Glomerular endothelial cell (primary cell): ENCODE data around the gene DNAJB5. TPM values are rescaled to one million over a fixed set of nuclear protein-coding genes. Genes with fewer than 3 reads are reported as not detected.

Experiments used
- DNase-seq: peaks from one replicate; pipeline ENCODE4 v3.0.0-alpha.2; 2011; ENCODE audit warnings: low read depth, low spot score; ENCODE audit errors: extremely low read depth
- total RNA-seq: library from RNA; depleted of rRNA; stranded (reverse); fragments of >200 nt; gene quantifications from 2 replicates; pipeline ENCODE4 v1.2.3, GENCODE V29; 2015

The DNAJB5 gene
- total RNA-seq, 1 donor from 2014 or later = 14.1 TPM

DNA sequence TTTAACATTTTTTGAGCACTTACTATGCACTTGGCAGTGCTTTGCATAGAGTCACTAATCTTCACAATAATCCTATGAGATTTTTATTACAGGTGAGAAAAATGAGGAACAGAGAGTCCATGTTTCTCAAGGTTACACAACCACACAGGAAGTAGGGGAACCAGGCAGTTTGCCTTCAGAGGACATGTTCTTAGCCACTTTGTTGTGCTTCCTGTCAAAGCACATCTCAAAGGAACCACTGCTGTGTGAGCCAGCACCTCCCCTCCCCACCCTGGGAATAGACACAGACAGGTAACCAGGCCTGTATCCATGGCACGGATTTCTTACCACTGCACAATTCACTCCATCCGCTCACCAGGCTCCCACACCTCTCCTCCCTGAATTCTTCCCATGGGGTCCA, 6.3 kb upstream of the DNAJB5 start:
- no peak for DNase-seq

DNA sequence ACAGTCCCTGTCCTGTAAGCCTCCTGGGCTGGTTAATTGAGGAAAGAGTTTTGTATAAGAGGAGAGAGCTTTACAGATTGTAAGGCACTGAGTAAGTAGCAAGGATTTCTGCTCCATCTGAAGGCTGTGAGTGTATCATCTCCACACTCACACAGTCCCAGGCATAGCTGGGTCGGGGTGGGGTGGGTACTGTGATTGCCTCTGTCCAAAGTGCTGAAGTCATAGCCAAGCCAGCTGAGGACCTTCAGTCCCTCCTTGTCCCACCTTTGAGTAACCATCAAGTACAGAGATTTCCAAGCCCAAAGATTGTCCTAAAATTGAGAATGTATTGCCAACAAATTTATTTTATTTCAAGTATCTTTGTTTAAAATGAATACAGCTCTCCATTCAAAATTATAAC, 5.5 kb upstream of the DNAJB5 start:
- DNase-seq = no peak

DNA sequence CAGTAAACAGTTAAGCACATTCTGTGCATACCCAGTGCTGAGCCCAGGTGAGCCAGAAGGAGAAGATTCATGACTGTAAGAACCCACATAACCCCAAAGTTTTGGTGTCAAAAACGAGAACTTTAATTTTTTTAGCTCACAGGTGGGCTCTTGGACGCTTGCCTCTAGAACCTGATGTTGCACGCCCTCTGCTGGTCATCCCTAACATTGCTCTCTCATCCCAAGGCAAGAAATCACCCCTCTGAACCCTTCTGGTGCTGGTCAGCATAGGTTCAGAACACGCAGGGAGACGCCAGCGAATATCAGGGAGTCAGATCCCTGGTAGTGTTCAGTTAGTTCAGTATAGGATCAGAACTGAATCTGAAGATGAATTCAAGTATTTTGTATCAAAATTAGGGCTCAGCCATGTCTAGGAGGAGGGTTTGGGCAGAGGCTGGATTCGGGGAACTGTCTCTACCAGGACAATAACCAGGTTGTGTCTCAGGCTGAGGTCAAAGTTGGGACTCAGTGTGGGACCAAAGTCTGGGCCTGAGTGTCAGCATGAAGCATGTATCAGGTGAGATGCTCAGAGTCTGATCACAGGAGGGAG, 4.1 kb upstream of the DNAJB5 start:
- DNase-seq = no peak

DNA sequence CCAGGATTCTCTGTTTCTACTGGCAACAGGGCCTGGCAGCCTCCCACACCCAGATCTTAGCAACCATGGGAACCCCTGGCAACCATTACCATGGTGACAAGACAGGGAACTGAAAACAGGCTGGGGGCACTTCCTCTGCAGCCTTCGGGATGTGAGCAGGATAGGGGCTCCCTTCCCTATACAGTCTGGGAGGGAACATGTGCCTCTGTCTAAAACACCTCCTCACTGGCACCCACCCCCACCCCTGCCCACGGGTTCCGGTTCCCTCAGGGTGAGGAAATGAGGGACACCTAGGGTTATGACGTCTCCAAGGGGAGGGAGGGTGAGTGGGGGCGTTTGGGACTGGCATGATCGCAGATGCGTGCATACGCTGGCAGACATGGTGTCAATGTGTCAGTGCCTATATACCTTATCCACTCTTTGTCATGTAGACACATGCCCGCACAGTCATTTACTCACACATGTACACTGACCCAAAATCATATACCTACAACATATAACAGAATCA, 3.0 kb upstream of the DNAJB5 start:
- no peak for DNase-seq

DNA sequence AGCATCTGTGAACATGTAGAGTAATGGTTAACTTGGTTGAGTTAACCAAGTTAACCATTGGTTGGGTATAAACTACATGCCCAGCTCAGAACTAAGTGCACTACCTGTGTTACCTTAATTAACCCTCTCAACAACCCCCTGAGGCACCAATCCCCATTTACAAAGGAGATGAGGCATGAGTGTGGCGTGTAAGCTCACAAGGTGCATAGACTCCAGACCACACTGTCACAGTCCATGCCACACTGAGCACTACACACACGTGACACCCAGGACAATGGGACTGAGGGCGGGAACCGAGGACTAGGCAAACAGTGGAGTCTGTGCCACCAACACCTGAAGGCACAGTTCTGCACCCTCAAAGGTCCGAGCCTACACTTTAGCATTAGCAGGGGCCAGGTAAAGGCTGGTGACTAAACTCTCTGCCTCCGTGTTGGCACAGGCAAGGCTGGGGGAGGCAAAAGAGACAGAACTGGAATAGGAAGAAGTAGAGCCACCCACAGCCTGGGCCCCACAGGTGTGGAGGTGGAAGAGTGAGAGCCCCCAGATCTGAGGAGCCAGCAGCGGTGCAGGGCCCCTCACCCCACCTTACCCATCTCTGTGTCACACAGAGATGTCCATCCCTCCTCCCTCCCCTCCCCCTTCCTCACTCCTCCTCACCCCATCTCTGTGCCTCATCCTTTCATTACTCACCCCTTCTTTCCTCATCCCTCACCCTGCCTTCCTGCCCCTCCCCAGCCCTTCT, 2.2 kb upstream of the DNAJB5 start:
- no peak for DNase-seq

DNA sequence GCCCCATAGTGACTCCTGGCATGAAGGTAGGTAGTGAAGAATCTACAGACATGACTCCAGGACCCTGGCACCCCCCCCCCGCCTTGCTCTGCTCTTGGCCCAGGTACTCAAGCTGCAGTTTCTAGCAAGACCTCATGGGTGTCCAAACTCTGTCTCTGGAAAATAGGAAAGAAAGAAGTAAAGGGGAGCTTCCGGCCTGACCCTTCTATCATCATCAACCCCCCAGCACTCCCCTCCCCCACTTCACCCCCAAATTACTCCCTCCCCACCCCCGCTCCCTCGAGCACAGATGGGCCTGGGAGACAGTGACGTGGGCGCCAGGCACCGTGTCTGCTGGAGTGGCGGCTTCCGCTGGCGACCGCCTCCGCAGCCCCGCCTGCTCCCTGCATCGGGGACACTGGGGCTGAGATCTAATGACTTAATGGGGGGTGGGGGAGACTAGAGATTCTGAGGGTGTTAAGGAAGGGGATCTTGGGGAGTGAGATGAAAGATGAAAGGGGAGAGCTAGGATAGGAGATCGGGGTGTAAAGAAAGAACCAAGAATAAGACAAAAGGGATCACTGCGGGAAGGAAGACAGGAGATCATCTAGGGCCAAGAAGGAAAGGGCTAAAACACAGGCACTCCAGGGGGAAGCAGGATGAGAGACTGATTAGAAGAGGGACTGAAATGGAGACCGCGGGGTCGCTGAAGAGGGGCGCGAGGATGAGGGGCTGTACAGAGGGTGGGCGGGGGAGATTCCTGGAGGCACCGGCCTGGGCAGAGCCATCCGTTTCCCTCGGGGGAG, 1.1 kb upstream of the DNAJB5 start:
- no peak for DNase-seq

DNA sequence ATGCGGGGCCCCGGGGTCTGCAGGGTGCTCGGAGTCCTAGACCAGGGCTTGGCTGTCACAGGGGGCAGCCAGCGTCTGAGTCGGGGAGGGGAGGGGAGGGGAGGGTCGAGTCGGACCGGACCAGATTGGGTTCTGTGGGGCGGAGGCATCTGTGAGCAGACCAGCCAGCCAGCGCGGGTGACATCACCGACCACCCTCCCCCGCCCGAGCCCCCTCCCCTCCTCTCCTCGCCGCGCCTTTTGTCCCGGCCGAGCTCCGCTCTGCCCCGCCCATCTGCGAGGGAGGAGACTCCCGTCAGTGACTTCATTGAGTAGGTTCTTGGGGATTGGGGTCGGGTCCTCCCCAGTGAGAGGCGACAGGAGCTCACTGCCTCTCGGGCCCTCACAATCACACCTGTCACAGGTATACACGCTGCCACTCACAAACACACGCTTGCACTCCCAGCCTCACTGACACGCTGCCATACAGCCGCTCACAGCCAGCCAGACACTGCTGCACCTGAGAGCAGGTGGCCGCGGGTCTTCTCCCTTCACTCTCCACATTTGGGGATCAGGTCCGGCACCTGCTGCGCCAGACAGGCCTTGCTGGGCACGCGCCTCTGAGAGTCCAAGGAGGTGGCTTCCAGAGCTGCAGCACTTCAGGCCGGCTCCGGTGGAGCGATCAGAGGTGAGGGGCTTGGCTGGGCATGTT, 546 bp downstream of the DNAJB5 start:
- no peak for DNase-seq

DNA sequence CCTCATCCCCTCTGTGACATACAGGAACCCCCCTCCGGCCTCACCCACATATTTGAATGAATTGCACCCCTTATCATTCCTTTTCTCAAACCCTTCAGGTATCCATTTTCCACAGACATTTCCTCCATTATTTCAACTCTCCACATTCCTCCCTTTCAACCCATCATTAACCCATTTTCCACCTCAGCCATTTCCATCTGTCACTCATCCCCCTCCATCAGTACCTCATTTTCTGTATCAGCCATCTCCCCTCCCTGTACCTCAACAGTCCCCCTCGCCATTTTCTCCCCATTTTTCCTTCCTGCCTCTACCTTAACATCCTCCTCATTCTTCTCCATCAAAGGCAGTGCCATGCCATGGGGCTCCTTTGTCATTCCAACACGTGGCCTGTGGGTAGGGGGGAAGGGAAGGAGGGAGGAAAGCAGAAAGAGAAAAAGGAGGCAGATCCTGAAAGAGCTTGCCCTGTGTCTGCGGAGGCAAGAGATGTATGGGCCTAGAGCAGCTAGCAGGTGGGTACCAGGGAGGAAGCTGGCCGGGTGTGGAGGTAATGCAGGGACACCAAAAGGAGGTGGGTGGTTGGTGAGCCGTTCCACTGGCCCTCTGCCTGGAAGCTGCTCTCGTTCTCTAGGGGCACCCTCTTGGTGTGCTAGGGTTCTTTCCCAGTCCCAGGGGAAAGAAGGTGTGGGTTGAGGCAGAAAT, 1.5 kb downstream of the DNAJB5 start:
- no peak for DNase-seq

DNA sequence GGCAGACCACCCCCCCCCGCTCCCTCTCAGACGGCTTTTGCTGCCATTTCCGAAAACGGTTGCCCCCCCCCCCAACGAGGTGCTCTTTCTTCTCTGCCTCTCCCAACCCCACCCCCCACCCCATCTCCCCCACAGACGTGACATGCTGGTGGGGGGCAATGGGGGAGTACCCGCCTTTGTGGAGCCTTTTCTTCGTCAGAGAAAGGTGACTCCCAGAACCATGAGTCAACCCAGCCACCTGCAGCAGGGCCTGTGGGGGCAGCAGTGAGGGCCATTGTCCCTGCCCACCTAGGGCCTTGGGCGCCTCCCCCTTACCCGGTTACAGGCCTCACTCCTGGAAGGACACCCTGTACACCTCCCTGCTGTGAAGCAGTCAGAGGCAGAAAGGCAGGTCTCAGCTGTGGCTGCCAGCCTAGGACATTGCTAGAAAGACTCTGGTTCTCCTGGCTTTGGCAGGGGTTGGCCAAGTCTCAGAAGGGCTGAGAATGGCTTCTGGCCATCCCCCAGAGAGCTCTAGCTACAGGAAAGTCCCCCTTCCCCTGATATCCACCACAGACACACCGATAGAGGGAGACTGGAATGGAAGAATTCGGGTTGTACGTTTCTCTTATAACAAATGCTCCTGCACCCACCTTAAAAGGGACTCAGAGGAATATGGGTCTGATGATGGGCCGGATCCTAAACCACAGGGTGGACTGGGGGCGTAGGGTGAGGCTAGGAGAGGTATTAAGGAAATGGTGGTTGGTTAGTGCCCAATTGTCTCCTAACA, 2.2 kb downstream of the DNAJB5 start:
- DNase-seq = no peak

DNA sequence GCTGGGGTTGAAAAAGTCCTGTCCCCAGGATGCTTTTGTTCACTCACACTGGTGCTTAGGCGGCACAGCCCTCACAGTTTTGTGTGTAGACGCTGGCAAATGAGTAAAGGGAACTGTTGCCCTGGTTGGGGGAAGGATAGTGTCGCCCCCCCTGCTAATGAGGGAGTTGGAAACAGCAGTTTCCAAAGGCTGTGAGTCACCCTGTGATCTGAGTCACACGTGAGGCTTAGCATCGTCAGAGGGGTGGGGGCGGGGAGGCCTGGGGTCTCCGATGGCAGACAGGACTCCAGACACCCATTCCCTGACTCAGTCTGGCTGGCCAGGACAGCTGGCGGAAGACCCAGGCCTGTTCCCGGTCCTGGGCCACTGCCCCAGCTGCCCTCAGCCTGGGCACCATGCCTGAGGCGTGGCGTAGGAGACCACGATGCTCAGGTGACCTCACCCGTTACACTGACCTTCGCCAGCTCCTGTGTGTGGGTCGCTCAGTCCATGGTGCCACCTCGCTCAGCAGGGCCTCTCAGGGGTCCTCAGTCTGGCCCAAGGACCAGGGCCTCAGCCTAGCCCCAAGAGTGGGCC, 2.9 kb downstream of the DNAJB5 start:
- no peak for DNase-seq

DNA sequence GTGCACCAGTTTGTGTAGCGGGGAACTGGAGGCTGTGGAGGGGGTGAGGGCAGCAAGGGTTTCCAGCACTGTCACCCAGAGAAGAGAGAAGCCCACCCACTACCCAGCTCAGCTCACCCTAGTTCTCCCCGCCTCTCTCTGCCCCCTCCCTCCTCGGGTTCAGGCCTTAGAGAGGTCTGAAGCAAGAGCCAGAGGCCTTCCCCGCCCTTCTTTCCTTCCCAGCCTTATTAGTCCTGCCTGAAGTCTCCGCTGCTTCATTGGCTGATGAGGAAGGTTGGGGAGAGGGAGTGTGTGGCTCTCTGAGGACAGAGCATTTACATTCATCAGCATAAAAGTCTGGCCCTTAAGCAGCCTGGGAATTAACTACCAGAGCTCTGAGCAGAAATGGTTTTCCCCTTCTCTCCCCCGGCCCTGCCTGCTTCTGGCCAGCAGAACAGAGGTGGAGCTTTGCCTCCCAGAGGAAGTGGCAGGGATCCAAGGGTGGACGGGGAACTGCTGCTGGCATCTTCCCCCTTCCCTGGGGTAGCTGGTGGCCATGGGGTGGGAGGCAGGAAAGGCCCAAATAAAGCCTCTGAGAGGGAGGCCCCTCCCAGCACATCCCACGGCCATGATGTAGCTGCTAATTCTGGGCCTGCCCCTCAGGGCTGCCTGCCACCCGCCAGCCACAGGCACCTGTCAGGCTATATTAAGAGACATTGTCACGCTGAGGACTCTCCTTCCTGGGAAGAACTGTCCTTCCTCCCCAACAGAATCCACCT, 4.1 kb downstream of the DNAJB5 start:
- no peak for DNase-seq

DNA sequence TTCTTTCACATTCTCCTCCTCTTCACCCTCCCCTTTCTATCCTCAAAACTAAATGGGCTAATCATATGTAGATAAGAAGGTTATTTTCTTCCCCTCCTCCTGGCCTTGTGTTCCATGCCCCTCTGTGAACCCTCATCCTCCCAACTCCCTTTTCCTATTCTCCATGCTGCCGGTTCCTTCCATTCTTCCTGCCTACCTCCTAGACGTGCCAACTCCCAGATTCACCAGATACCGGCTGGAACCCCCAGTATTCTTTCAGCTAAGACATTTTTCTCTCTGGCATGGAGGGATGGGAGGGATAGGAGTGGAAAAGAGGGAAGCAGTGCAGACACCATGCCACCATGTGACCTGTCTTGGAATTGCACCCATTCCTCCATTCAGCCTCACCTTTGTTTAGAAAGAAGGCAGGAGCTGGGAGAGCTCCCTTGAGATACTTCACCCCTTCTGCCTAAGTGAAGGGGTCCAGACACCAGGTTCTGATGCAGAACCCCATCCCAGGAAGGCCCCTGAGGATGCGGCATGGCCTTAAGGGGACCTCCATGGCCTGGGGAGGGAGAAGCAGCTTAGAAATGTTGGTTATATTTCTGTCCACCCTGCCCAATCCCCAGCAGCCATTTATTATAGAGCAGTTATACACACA, 4.8 kb downstream of the DNAJB5 start:
- no peak for DNase-seq

DNA sequence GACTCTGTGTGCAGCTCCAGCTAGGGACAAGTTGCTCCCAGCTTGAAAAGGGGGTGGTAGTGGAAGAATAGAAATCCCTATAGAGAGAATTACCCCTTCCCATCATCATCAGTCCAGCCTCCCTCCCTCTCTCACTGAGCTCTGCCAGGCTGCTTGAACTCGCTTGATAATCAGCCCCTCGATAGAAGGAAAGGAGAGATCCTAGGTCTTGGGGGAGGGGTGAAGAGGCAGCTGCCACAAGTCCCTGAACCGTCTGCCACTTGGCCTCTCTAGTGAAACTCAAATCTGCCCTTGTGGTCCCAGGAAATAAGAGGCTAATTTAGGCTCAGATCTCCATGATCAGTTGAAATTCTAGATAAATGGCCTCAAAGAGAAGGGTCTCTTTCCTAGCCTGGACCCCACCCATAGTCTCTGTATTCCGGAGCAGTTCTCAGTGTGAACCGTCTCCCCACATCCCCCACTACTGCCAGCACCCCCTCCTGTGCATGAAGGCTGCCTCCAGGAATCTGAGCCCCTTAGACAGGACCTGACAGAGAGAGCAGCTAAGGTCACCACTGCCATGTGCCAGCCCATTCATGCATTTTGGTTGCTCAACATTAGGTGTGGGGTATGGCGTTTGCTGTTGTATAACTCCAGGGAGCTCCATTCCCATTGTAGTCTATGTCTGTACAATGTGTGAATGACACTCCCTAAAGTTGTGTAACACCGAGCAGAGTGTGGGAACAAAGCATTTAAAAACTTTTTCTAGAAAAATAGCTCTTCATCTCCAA, 5.5 kb downstream of the DNAJB5 start:
- DNase-seq = no peak

DNA sequence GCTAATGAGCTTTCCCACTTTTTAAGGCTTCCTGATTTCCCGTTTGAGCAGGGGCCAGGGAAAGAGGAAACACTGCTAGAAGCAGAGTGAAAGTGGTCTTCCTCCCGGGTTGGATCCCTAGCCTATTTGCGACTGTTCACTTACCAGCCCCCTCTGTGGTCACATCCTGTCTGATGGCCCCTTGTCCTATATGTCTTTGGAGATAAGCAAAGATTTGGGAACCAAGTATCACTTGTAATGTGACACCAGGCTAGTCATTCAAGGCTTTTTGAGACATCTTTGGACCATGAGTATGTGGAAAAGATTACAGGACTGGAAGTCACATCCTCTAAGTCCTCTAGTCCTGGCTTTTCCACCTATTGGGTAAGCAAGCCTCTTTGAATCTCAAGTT, 6.1 kb downstream of the DNAJB5 start:
- no peak for DNase-seq

DNA sequence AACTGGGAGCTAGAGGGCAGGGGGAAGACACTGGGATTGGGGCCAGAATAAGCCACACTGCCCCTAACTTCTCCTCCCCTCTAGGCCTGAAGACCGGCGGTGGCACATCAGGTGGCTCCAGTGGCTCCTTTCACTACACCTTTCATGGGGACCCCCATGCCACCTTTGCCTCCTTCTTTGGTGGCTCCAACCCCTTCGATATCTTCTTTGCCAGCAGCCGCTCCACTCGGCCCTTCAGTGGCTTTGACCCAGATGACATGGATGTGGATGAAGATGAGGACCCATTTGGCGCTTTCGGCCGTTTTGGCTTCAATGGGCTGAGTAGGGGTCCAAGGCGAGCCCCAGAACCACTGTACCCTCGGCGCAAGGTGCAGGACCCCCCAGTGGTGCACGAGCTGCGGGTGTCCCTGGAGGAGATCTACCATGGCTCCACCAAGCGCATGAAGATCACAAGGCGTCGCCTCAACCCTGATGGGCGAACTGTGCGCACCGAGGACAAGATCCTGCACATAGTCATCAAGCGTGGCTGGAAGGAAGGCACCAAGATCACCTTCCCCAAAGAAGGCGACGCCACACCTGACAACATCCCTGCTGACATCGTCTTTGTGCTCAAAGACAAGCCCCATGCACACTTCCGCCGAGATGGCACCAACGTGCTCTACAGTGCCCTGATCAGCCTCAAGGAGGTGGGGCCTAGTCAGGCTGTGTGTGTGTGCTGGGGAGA, 6.8 kb downstream of the DNAJB5 start:
- DNase-seq = no peak

DNA sequence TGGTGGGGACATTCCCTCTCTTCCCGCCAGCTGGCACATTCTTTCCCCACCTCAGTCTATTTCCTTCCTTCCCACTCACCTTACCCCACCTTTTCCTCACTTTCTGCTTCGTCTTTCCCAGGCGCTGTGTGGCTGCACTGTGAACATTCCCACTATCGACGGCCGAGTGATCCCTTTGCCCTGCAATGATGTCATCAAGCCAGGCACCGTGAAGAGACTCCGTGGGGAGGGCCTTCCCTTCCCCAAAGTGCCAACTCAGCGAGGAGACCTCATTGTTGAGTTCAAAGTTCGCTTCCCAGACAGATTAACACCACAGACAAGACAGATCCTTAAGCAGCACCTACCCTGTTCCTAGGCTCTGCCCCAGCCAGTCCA, 7.3 kb downstream of the DNAJB5 start:
- DNase-seq = no peak

DNA sequence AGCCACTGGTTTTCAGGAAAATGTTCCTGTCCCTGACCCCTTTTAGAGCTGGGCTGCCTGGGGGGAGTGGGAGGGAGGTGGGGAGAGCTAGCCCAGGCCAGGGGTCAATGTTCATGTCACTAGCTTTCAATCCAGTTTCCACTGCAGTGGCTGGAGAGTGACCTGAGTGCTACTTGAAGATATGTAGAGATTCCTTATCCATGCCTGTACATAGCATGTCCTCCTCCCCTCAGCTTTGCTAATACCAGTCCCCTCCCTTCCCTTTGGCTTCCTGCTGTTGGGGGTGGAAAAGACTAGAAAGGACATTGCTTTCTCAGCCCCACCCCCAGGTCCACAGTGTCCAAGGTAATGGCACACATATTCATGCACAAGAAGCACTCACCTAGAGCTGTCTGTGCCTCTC, 7.8 kb downstream of the DNAJB5 start:
- no peak for DNase-seq
